ENCODE data around the gene CDON.
"Not testable (repeated sequence)": the region's sequence is repeated elsewhere in the genome, so short reads cannot be mapped to it uniquely, and the experiment has no call there.

CDON gene

DNA sequence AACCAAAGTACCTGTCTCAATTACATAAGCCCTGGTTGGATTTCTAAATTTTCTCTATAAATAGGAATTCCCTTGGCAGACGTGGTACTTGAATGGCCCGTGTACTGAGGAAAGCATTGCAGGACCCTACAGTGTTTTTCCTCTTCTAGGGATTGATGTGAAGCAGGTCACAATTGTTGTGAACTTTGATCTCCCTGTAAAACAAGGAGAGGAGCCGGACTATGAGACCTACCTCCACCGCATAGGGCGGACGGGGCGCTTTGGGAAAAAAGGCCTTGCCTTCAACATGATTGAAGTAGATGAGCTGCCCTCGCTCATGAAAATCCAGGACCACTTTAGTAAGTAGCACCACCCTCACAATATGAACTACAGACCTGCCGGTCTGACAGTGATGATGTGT lies 141.6 kb downstream of the CDON start:
- no peak for FAIRE-seq

DNA sequence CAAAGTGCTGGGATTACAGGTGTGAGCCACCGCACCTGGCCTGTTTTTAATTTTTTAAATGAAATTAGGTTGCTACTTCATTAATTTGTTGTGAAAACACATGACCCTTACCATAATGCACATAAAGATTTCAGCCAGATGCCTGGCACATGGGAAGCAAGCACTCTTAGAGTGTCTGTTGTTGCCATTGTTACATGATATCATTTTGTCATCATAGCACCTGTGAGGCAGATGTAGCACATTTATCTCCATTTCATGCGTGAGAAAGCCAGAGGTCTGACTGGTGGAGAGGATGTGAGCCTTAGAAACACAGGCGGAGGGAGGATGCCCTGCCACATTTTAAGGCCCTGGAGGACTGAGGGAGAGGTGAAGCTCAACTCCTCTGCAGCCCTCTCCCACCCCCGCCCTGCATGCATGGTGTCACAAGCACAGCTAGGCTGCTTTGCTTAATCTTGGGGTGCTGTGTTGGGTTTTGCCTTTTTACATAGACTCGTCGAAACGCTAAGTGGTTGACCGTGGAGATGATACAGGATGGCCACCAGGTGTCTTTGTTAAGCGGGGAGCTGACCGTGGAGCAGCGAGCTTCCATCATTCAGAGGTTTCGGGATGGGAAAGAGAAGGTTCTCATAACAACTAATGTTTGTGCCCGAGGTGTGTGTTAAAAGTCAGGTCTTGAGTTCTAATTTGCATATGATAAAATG lies 144.4 kb downstream of the CDON start:
- no peak for FAIRE-seq

DNA sequence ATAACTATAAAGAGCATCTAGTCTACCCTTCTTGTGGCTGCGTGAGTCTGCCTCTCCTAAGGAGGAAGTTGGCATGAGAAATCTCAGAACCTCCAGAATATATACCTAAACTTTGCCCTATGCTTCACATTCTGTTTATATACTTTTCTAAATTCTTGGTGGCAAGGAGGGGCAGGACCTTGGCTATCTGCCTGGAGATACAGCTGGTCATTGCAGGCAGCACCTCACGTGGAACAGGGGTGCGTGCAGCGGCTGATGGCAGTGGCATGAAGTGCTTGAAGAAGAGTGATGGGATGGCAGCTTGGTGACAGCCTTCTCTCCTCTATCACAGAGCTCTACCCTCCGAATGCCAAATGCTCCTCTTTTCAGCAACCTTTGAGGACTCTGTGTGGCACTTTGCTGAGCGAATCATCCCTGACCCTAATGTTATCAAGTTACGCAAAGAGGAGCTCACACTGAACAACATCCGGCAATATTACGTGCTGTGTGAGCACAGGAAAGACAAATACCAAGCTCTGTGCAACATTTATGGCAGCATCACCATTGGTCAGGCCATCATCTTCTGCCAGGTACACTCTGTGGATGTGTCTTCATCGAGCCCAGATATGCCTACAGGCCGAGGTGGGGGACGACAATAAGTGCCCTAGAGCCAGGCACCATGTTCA lies 145.9 kb downstream of the CDON start:
- no peak for FAIRE-seq

DNA sequence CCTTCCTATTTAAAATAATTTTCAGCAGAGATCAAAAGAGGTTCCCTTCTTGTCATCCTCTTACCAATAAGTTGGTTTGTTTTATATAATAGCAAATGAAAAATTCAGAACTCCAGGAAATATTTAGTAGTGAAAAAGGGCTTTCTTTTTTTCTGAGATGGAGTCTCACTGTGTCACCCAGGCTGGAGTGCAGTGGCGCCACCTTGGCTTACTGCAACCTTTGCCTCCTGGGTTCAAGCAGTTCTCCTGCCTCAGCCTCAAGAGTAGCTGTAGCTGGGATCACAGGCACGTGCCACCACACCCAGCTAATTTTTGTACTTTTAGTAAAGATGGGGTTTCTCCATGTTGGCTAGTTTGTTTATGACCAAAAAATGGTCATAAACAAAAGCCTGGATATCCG lies 148.1 kb downstream of the CDON start:
- FAIRE-seq, result not testable (repeated sequence)

DNA sequence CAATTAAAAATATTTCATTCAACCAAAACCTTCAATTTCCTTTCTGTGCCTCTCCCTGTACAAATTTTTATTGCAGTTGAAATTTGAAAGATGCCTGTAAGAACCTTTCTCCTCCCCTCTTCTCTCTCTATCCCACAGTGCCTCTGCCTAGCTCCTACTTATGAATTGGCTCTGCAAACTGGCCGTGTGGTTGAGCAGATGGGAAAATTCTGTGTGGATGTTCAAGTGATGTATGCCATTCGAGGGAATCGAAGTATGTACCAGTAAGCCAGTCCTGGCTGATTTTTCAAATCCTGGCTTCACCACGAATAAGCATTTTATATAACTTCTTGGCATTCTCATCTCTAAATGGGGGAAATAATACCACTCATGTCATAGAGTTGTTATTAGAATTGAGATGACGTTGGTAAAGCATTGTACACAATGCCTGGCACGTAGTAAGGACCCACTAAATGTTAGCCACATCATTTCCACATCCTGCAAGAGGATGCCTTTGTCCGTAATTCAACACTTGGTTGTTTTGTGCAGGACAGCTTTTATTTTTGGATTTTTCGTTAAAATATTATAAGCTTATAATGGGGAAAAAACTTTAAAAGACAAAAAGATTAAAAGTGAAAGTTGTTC lies 152.3 kb downstream of the CDON start:
- no peak for FAIRE-seq

All from TTC549 (cell line).